Endothelial cell of umbilical vein (primary cell): ENCODE measurements around the gene ADD1.

Experiments used
- EZH2 ChIP-seq: IDR thresholded peaks from 2 replicates; pipeline ENCODE4 v1.6.1; 2012; ENCODE audit warnings: borderline replicate concordance, low read depth, mild to moderate bottlenecking, moderate library complexity, low read length, inconsistent platforms; ENCODE audit not compliant: severe bottlenecking
- GATA2 ChIP-seq: IDR thresholded peaks from 2 replicates; pipeline ENCODE4 v1.7.0; 2011; ENCODE audit warnings: low read depth, mild to moderate bottlenecking, moderate library complexity, mixed read lengths, low read length; ENCODE audit not compliant: insufficient read length, insufficient read depth
- MAX ChIP-seq: IDR thresholded peaks from 2 replicates; pipeline ENCODE4 v1.6.1; 2011; ENCODE audit not compliant: insufficient read depth, insufficient read length
- MYC ChIP-seq: IDR thresholded peaks from one replicate; pipeline ENCODE4 v1.6.1; 2011; ENCODE audit warnings: mild to moderate bottlenecking, low read depth, low read length
- POLR2A ChIP-seq: IDR thresholded peaks from 2 replicates; pipeline ENCODE4 v1.6.1; 2012; ENCODE audit warnings: low read depth, mild to moderate bottlenecking, control low read depth, low read length
- POLR2AphosphoS5 ChIP-seq: IDR thresholded peaks from 2 replicates; pipeline ENCODE4 v1.6.1; 2012; ENCODE audit warnings: low read depth, mild to moderate bottlenecking, control low read depth, low read length, moderate library complexity; ENCODE audit not compliant: insufficient read depth
- TF ChIP-seq, protein P1 (sequence below), 2 donors: IDR thresholded peaks; 1 replicate in 1 of 2; 2 replicates in 1 of 2; pipeline ENCODE4 v1.5.1; 2011; ENCODE audit warnings: low read length in 2 of 2, mild to moderate bottlenecking in 2 of 2, moderate library complexity in 2 of 2, control low read depth in 1 of 2, inconsistent platforms in 1 of 2, low read depth in 1 of 2; ENCODE audit not compliant: insufficient read depth in 1 of 2; ENCODE audit errors: extremely low read depth in 1 of 2

DNA sequence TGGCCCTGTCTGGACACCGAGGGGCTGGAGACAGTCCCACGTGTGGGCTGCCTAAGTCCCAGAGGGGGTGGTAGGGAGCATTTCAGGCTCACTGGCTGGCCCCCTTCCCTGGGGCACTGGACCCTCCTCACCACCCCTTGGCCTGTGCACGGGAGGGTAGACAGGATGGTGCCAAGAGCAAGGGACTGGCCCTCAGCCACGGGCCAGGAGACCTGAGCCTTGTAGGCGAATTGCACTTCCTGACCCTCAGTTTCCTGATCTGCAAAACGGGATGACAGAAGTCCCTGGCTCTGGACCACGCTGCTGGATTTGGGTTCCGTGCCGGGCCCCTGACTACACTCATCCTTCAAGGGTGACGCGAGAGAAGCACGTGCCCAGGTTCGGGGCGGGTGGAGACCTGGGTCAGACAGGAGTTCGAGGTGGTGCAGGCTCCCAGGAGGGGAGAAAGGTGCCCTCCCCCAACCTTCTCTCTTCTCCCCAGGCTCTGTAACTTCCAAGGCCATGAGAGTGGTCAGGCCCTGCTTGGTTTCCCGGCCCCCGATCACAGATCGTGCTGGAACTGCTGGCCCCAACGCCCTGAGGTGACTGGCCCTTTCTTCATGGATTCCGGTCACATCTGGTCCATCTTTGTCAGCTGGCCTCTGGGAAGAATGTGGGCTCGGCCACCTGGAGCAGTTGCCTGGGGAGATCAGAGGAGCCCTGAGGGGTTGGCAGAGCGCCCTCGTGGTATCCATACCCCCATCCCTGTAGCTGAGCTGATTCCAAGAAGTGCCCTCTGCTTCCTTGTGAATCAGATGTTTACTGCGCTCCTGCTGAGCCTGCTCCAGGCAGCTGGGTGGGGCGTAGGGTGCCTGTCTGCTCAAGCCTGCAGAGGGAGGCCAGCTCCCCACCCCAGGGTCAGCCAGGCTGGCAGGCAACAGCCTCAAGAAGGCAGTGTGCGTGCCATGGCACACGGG lies 47.5 kb upstream of the ADD1 start:
- TF ChIP-seq POLR2A: no peak
- TF ChIP-seq, protein P1, sequence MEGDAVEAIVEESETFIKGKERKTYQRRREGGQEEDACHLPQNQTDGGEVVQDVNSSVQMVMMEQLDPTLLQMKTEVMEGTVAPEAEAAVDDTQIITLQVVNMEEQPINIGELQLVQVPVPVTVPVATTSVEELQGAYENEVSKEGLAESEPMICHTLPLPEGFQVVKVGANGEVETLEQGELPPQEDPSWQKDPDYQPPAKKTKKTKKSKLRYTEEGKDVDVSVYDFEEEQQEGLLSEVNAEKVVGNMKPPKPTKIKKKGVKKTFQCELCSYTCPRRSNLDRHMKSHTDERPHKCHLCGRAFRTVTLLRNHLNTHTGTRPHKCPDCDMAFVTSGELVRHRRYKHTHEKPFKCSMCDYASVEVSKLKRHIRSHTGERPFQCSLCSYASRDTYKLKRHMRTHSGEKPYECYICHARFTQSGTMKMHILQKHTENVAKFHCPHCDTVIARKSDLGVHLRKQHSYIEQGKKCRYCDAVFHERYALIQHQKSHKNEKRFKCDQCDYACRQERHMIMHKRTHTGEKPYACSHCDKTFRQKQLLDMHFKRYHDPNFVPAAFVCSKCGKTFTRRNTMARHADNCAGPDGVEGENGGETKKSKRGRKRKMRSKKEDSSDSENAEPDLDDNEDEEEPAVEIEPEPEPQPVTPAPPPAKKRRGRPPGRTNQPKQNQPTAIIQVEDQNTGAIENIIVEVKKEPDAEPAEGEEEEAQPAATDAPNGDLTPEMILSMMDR (IDR thresholded peaks at IDR 0.05; ENCODE audit: extremely low read depth in 1 of 2, insufficient read depth in 1 of 2, low read depth in 1 of 2, low read length in 2 of 2): no peak
- TF ChIP-seq EZH2: no peak
- TF ChIP-seq GATA2: no peak
- no peak for TF ChIP-seq MYC
- no peak for TF ChIP-seq POLR2AphosphoS5
- no peak for TF ChIP-seq MAX
